Neuronal stem cell (in vitro differentiated cells): Measurements from ENCODE around the gene KAT2A.

Source experiments
- DNase-seq: peaks from one replicate; pipeline ENCODE4 v3.0.0-alpha.2; 2013; ENCODE audit warnings: low spot score
- H2AFZ ChIP-seq: one replicate; pipeline ENCODE4 v1.6.1; 2013; ENCODE audit warnings: mild to moderate bottlenecking, low read length, inconsistent platforms
- H2AK5ac ChIP-seq: 2 replicates; pipeline ENCODE4 v1.6.1; 2013; ENCODE audit warnings: low read depth, mild to moderate bottlenecking, inconsistent platforms, low read length, moderate library complexity, mixed read lengths
- H2BK120ac ChIP-seq: 2 replicates; pipeline ENCODE4 v1.6.1; 2013; ENCODE audit warnings: low read depth, mild to moderate bottlenecking, inconsistent platforms, low read length, moderate library complexity, mixed read lengths
- H2BK12ac ChIP-seq: one replicate; pipeline ENCODE4 v1.6.1; 2013; ENCODE audit warnings: low read length, inconsistent platforms
- H2BK15ac ChIP-seq: 2 replicates; pipeline ENCODE4 v1.6.1; 2013; ENCODE audit warnings: mild to moderate bottlenecking, low read length, inconsistent platforms, mixed read lengths
- H2BK5ac ChIP-seq: one replicate; pipeline ENCODE4 v1.6.1; 2013; ENCODE audit warnings: inconsistent platforms, mild to moderate bottlenecking, low read length, moderate library complexity
- H3K14ac ChIP-seq: one replicate; pipeline ENCODE4 v1.6.1; 2013; ENCODE audit warnings: low read length, inconsistent platforms
- H3K18ac ChIP-seq: 2 replicates; pipeline ENCODE4 v1.6.1; 2013; ENCODE audit warnings: low read length, inconsistent platforms
- H3K23ac ChIP-seq: 2 replicates; pipeline ENCODE4 v1.6.1; 2013; ENCODE audit warnings: low read depth, mild to moderate bottlenecking, mixed read lengths, low read length, inconsistent platforms; ENCODE audit not compliant: poor library complexity
- H3K27ac ChIP-seq: replicated peaks from 3 replicates; pipeline ENCODE4 v1.5.1; 2013; ENCODE audit warnings: low read length, inconsistent platforms
- H3K27me3 ChIP-seq, 3 experiments: 2 replicates each; pipeline ENCODE4 v1.6.1; 2013; ENCODE audit warnings: low read length in 3 of 3, mild to moderate bottlenecking in 2 of 3, inconsistent platforms in 1 of 3, low read depth in 1 of 3, mixed read lengths in 1 of 3, moderate library complexity in 1 of 3; ENCODE audit not compliant: control insufficient read depth in 3 of 3, insufficient read depth in 3 of 3
- H3K36me3 ChIP-seq, 2 donors: replicated peaks in 1 of 2; 2 replicates each; pipeline ENCODE4 v1.6.1; 2013; ENCODE audit warnings: low read length in 2 of 2; ENCODE audit not compliant: control insufficient read depth in 2 of 2, insufficient read depth in 2 of 2
- H3K4ac ChIP-seq: 2 replicates; pipeline ENCODE4 v1.6.1; 2013; ENCODE audit warnings: inconsistent platforms, mild to moderate bottlenecking, low read length, moderate library complexity
- H3K4me1 ChIP-seq, 2 donors: 1 replicate in 1 of 2; 2 replicates in 1 of 2; pipeline ENCODE4 v1.6.1; 2013; ENCODE audit warnings: low read length in 2 of 2, low read depth in 1 of 2; ENCODE audit not compliant: control insufficient read depth in 2 of 2, insufficient read depth in 1 of 2
- H3K4me2 ChIP-seq: one replicate; pipeline ENCODE4 v1.6.1; 2013; ENCODE audit warnings: mild to moderate bottlenecking, low read length, inconsistent platforms; ENCODE audit not compliant: insufficient read depth, poor library complexity, severe bottlenecking
- H3K4me3 ChIP-seq, 2 donors: 2 replicates each; pipeline ENCODE4 v1.5.1; 2013; ENCODE audit warnings: low read length in 2 of 2, mild to moderate bottlenecking in 2 of 2, inconsistent platforms in 1 of 2, moderate library complexity in 1 of 2
- H3K79me1 ChIP-seq: one replicate; pipeline ENCODE4 v1.6.1; 2013; ENCODE audit warnings: low read depth, mild to moderate bottlenecking, inconsistent platforms, low read length, moderate library complexity
- H3K9ac ChIP-seq: one replicate; pipeline ENCODE4 v1.6.1; 2013; ENCODE audit warnings: mild to moderate bottlenecking, low read depth, low read length, inconsistent platforms; ENCODE audit not compliant: poor library complexity
- H3K9me3 ChIP-seq, 2 donors: replicated peaks in 1 of 2; 2 replicates each; pipeline versions ENCODE3 to v1.6.1; 2013; ENCODE audit warnings: low read length in 2 of 2, mild to moderate bottlenecking in 2 of 2, inconsistent platforms in 1 of 2, low read depth in 1 of 2, mixed read lengths in 1 of 2, moderate library complexity in 1 of 2; ENCODE audit not compliant: control insufficient read depth in 2 of 2, insufficient read depth in 1 of 2
- H4K8ac ChIP-seq: one replicate; pipeline ENCODE4 v1.6.1; 2013; ENCODE audit warnings: low read depth, mild to moderate bottlenecking, inconsistent platforms, low read length, moderate library complexity
- H4K91ac ChIP-seq: one replicate; pipeline ENCODE4 v1.6.1; 2013; ENCODE audit warnings: low read length, low read depth, mild to moderate bottlenecking, inconsistent platforms; ENCODE audit not compliant: poor library complexity
- WGBS, 2 donors: extraction: QIAGEN DNeasy Blood & Tissue Kit; methylation state at CpG; one replicate each; pipeline ENCODE4 v1.1.7; 2013; ENCODE audit warnings: missing lambda C conversion rate in 2 of 2, mixed read lengths in 1 of 2; ENCODE audit not compliant: insufficient read length in 2 of 2, insufficient replicate concordance in 1 of 2; ENCODE audit errors: extremely low coverage in 2 of 2; 5-methylcytosine and 5-hydroxymethylcytosine counted together

The KAT2A gene

GRCh38 chr17:42078396-42079043 is 42.6 kb downstream of the KAT2A start:
- no peak overlapping the region for H3K4ac ChIP-seq
- DNase-seq: no peak

GRCh38 chr17:42077755-42078154 is 43.4 kb downstream of the KAT2A start:
- no CpG with 5 or more reads among the region's 5 CpGs for WGBS, 2 donors

More at GRCh38 chr17:42078396-42079043, 42.6 kb downstream of the KAT2A start:
- Histone ChIP-seq H3K27me3 (peaks cover 0 to 33% (median 5%) of the 10 kb centered on the region in 3 experiments), H2BK12ac (no peak overlapping the region), H3K23ac (no peak overlapping the region), H3K79me1 (no peaks in the 10 kb centered on the region), H4K8ac (no peak overlapping the region), H2BK15ac (no peak overlapping the region), H2BK5ac (no peak overlapping the region), H3K9ac (no peak overlapping the region), H3K4me1 (no peaks in the 10 kb centered on the region), H3K27ac (no peak overlapping the region), H3K36me3 (no peaks in the 10 kb centered on the region), H3K18ac (peak overlapping the region; percentile 45), H3K9me3 (no peaks in the 10 kb centered on the region), H2AK5ac (no peak overlapping the region), H2AFZ (no peak overlapping the region), H4K91ac (no peak overlapping the region), H2BK120ac (no peak overlapping the region), H3K14ac (no peak overlapping the region), H3K4me2 (no peak overlapping the region), H3K4me3 (no peak overlapping the region)
- no CpG with 5 or more reads among the region's 8 CpGs for WGBS, 2 donors

GRCh38 chr17:42076797-42077559 is 44.2 kb downstream of the KAT2A start:
- H2BK15ac ChIP-seq: no peak overlapping the region
- no peak for DNase-seq
- no peaks in the 10 kb centered on the region for H3K79me1 ChIP-seq
- no peaks in the 10 kb centered on the region for H3K9me3 ChIP-seq
- no peak overlapping the region for H2AFZ ChIP-seq
- H2BK5ac ChIP-seq: no peak overlapping the region
- no peak overlapping the region for H3K14ac ChIP-seq
- H3K4me2 ChIP-seq: no peak overlapping the region
- H3K4me3 ChIP-seq: no peak overlapping the region
- no peaks in the 10 kb centered on the region for H3K36me3 ChIP-seq
- H3K4ac ChIP-seq: no peak overlapping the region
- H3K23ac ChIP-seq: no peak overlapping the region
- no peak overlapping the region for H4K8ac ChIP-seq
- H2BK12ac ChIP-seq: no peak overlapping the region
- no CpG with 5 or more reads among the region's 4 CpGs for WGBS, 2 donors
- no peak overlapping the region for H4K91ac ChIP-seq
- H3K9ac ChIP-seq: no peak overlapping the region
- H3K27ac ChIP-seq: no peak overlapping the region
- H3K27me3 ChIP-seq: peaks cover 0 to 48% (median 19%) of the 10 kb centered on the region in 3 experiments
- no peak overlapping the region for H3K18ac ChIP-seq
- no peak overlapping the region for H2BK120ac ChIP-seq
- H2AK5ac ChIP-seq: no peak overlapping the region
- H3K4me1 ChIP-seq: peaks cover 0 to 2% of the 10 kb centered on the region in 2 donors

More at GRCh38 chr17:42077755-42078154, 43.4 kb downstream of the KAT2A start:
- Histone ChIP-seq H3K27me3 (peaks cover 0 to 40% (median 11%) of the 10 kb centered on the region in 3 experiments), H2BK120ac (no peak overlapping the region), H2BK15ac (no peak overlapping the region), H3K4me3 (no peak overlapping the region), H3K23ac (no peak overlapping the region), H2AFZ (no peak overlapping the region), H3K4me2 (no peak overlapping the region), H3K4ac (no peak overlapping the region), H3K14ac (no peak overlapping the region), H3K27ac (no peak overlapping the region), H4K91ac (no peak overlapping the region), H2BK5ac (no peak overlapping the region), H4K8ac (no peak overlapping the region), H2BK12ac (no peak overlapping the region), H3K9me3 (no peaks in the 10 kb centered on the region), H3K4me1 (no peaks in the 10 kb centered on the region), H3K79me1 (no peaks in the 10 kb centered on the region), H2AK5ac (peak overlapping the region; percentile 27), H3K36me3 (no peaks in the 10 kb centered on the region), H3K9ac (no peak overlapping the region), H3K18ac (peak overlapping the region; percentile 25)
- no peak for DNase-seq

- Histone ChIP-seq H3K27me3 (peaks cover 0 to 60% (median 28%) of the 10 kb centered on the region in 3 experiments), H3K36me3 (no peaks in the 10 kb centered on the region), H2AK5ac (no peak overlapping the region), H2AFZ (no peak overlapping the region), H4K91ac (no peak overlapping the region), H3K4me1 (peaks cover 0 to 6% of the 10 kb centered on the region in 2 donors), H3K27ac (no peak overlapping the region), H3K23ac (no peak overlapping the region), H2BK120ac (no peak overlapping the region), H3K4ac (no peak overlapping the region), H2BK5ac (no peak overlapping the region), H3K4me2 (no peak overlapping the region), H3K18ac (no peak overlapping the region), H4K8ac (no peak overlapping the region), H3K9ac (no peak overlapping the region), H2BK15ac (no peak overlapping the region), H3K4me3 (no peak overlapping the region), H3K79me1 (no peaks in the 10 kb centered on the region), H2BK12ac (no peak overlapping the region), H3K9me3 (no peaks in the 10 kb centered on the region), H3K14ac (no peak overlapping the region)
- WGBS, 2 donors: no CpG with 5 or more reads among the region's 6 CpGs
- DNase-seq: no peak
Observed at GRCh38 chr17:42075789-42076188, 45.4 kb downstream of the KAT2A start.
